Smooth muscle cell (in vitro differentiated cells): Measurements from ENCODE around the gene CHST8. TPM values are rescaled to one million over a fixed set of nuclear protein-coding genes. Genes with fewer than 3 reads are reported as not detected.

ENCODE experiments used
- DNase-seq: peaks from one replicate; lab custom pipeline; 2025; ENCODE audit not compliant: unreplicated experiment; lab: John Stamatoyannopoulos, UW
- H2AFZ ChIP-seq: fragments of 200-600 bp; sonication (generic); 2 replicates; pipeline ENCODE4 v1.6.0; 2016; ENCODE audit warnings: antibody characterized with exemption, low read depth, mild to moderate bottlenecking
- H3F3A ChIP-seq: fragments of 200-600 bp; sonication (generic); 2 replicates; pipeline ENCODE4 v1.6.0; 2017; ENCODE audit warnings: antibody characterized with exemption, low read depth
- H3K27ac ChIP-seq: fragments of 200-600 bp; sonication (generic); 2 replicates; pipeline ENCODE4 v1.5.1; 2016; ENCODE audit warnings: low read depth, mild to moderate bottlenecking
- H3K27me3 ChIP-seq: fragments of 200-600 bp; sonication (generic); 2 replicates; pipeline ENCODE4 v1.6.1; 2016; ENCODE audit warnings: low read depth, mild to moderate bottlenecking
- H3K36me3 ChIP-seq: fragments of 200-600 bp; sonication (generic); 2 replicates; pipeline ENCODE4 v1.5.1; 2016; ENCODE audit warnings: low read depth
- H3K4me1 ChIP-seq: fragments of 200-600 bp; sonication (generic); 2 replicates; pipeline ENCODE4 v1.5.1; 2016; ENCODE audit warnings: low read depth
- H3K4me2 ChIP-seq: fragments of 200-600 bp; sonication (generic); 2 replicates; pipeline ENCODE4 v1.6.0; 2016; ENCODE audit warnings: mild to moderate bottlenecking
- H3K4me3 ChIP-seq: fragments of 200-600 bp; sonication (generic); 2 replicates; pipeline ENCODE4 v1.5.1; 2016; ENCODE audit warnings: mild to moderate bottlenecking
- H3K79me2 ChIP-seq: fragments of 200-600 bp; sonication (generic); 2 replicates; pipeline ENCODE4 v1.6.0; 2016; ENCODE audit warnings: low read depth, mild to moderate bottlenecking
- H3K9ac ChIP-seq: fragments of 200-600 bp; sonication (generic); 2 replicates; pipeline ENCODE4 v1.6.0; 2016; ENCODE audit warnings: low read depth
- H3K9me3 ChIP-seq: fragments of 200-600 bp; sonication (generic); replicated peaks from 2 replicates; pipeline ENCODE4 v1.5.1; 2016; ENCODE audit warnings: low read depth
- H4K20me1 ChIP-seq: fragments of 200-600 bp; sonication (generic); 2 replicates; pipeline ENCODE4 v1.6.0; 2016; ENCODE audit warnings: low read depth
- WGBS: methylation state at CpG from one replicate; pipeline ENCODE4 v1.1.7; 2016; ENCODE audit warnings: low lambda C conversion rate; 5-methylcytosine and 5-hydroxymethylcytosine counted together
- polyA plus RNA-seq: library from polyadenylated mRNA; unstranded; fragments of >200 nt; fragmentation: Nextera tagmentation; extraction: Ambion mirVana; gene quantifications from 2 replicates; pipeline ENCODE4 v1.2.1, GENCODE V29; 2016
- total RNA-seq: library from RNA; depleted of rRNA; stranded (reverse); fragments of >200 nt; gene quantifications from 2 replicates; pipeline ENCODE4 v1.2.3, GENCODE V29; 2014
- TF ChIP-seq, protein P1 (sequence below): fragments of 200-600 bp; sonication (generic); IDR thresholded peaks from 2 replicates; pipeline ENCODE4 v1.5.1; 2017; ENCODE audit warnings: borderline replicate concordance, mild to moderate bottlenecking, antibody characterized with exemption; ENCODE audit not compliant: insufficient read depth, poor library complexity, severe bottlenecking

Gene CHST8
- total and polyA plus RNA-seq, 2 experiments from 2014 or later, result not detected

DNA sequence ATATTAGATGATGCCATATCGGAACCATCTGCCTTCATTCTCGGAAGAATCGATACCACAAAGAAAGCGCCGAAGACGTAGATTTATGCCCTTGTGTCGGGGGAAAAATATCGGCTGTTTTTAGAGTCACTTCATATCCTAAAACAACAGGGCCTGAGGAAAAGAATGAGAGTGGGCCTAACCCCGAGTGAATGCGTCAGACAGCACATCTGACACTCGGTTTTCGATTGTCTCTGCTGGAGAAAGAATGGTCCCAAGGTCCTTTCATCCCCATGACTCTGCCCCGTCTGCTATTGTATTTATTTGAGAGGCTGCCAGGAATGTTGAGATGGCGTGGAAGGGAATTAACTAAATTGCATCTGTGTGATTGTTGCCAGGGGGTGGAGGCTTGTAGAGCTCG is 46.1 kb downstream of the CHST8 start:
- no peak overlapping the region for H3K9ac ChIP-seq
- H3K27ac ChIP-seq, result no peak overlapping the region
- H2AFZ ChIP-seq, result no peak overlapping the region
- H3K4me2 ChIP-seq, result no peak overlapping the region
- TF ChIP-seq, protein P1, sequence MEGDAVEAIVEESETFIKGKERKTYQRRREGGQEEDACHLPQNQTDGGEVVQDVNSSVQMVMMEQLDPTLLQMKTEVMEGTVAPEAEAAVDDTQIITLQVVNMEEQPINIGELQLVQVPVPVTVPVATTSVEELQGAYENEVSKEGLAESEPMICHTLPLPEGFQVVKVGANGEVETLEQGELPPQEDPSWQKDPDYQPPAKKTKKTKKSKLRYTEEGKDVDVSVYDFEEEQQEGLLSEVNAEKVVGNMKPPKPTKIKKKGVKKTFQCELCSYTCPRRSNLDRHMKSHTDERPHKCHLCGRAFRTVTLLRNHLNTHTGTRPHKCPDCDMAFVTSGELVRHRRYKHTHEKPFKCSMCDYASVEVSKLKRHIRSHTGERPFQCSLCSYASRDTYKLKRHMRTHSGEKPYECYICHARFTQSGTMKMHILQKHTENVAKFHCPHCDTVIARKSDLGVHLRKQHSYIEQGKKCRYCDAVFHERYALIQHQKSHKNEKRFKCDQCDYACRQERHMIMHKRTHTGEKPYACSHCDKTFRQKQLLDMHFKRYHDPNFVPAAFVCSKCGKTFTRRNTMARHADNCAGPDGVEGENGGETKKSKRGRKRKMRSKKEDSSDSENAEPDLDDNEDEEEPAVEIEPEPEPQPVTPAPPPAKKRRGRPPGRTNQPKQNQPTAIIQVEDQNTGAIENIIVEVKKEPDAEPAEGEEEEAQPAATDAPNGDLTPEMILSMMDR, result no peak
- H3K79me2 ChIP-seq, result no peaks in the 10 kb centered on the region
- no peak overlapping the region for H3K4me3 ChIP-seq
- no peaks in the 10 kb centered on the region for H3K27me3 ChIP-seq
- no peaks in the 10 kb centered on the region for H3K4me1 ChIP-seq
- H3K9me3 ChIP-seq, result no peaks in the 10 kb centered on the region
- no peaks in the 10 kb centered on the region for H4K20me1 ChIP-seq
- DNase-seq, result no peak
- H3K36me3 ChIP-seq, result no peaks in the 10 kb centered on the region
- no peaks in the 10 kb centered on the region for H3F3A ChIP-seq
- 88% methylated on average over 15 of the region's 15 CpGs for WGBS

DNA sequence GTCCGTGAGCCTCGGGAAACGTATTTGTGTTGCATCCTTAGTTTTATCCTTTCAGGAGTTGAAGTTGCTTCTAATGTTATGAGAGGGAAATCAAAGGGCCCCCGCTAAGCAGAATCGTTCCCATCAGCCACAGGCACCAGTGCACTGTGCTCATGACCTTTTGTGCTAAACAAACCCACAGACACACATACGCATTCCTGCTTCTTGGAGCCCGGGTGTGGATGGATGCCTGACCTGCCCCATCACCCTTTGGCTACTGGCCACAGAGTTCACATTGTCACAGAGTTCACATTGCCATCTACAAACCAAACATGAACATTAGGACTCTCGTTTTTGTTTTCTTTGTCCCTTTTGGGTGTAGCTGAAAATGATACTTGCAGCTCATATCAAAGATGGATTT is 47.2 kb downstream of the CHST8 start:
- no peak overlapping the region for H2AFZ ChIP-seq
- no peaks in the 10 kb centered on the region for H3K27me3 ChIP-seq
- no peak overlapping the region for H3K4me2 ChIP-seq
- H3F3A ChIP-seq, result no peaks in the 10 kb centered on the region
- no peaks in the 10 kb centered on the region for H3K36me3 ChIP-seq
- no peaks in the 10 kb centered on the region for H3K9me3 ChIP-seq
- H3K27ac ChIP-seq, result no peak overlapping the region
- H3K4me3 ChIP-seq, result no peak overlapping the region
- no peak overlapping the region for H3K9ac ChIP-seq
- TF ChIP-seq, protein P1, result no peak
- WGBS, result 90% methylated on average over 8 of the region's 8 CpGs
- no peaks in the 10 kb centered on the region for H3K4me1 ChIP-seq
- no peak for DNase-seq
- H3K79me2 ChIP-seq, result no peaks in the 10 kb centered on the region
- no peaks in the 10 kb centered on the region for H4K20me1 ChIP-seq

DNA sequence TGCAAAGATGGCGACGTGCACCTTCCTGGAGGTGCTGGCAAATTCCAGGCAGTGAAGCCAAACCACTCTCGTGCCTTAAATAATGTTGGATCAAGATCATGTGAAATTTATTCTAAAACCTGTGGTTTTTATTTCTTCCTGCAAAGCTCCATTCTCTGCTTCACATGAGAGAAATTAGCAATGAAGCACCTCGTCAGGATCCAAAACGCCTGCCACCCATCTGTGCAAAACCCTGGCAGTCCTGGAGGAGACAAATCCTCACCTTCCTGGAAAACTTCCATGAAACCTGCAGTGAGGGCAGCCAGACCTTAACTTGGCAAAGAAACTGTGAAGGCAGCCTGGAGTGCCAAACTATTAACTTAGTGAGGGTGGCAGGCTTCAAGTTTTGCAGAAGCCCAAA is 47.6 kb downstream of the CHST8 start:
- H3K4me1 ChIP-seq, result no peaks in the 10 kb centered on the region
- H3K79me2 ChIP-seq, result no peaks in the 10 kb centered on the region
- DNase-seq, result no peak
- no peaks in the 10 kb centered on the region for H3K36me3 ChIP-seq
- no peak overlapping the region for H3K27ac ChIP-seq
- no peaks in the 10 kb centered on the region for H4K20me1 ChIP-seq
- H3K9me3 ChIP-seq, result no peaks in the 10 kb centered on the region
- no peak overlapping the region for H2AFZ ChIP-seq
- TF ChIP-seq, protein P1, result no peak
- no peaks in the 10 kb centered on the region for H3K27me3 ChIP-seq
- no peak overlapping the region for H3K4me3 ChIP-seq
- H3F3A ChIP-seq, result no peaks in the 10 kb centered on the region
- WGBS, result 88% methylated on average over 5 of the region's 5 CpGs
- H3K4me2 ChIP-seq, result no peak overlapping the region
- no peak overlapping the region for H3K9ac ChIP-seq

DNA sequence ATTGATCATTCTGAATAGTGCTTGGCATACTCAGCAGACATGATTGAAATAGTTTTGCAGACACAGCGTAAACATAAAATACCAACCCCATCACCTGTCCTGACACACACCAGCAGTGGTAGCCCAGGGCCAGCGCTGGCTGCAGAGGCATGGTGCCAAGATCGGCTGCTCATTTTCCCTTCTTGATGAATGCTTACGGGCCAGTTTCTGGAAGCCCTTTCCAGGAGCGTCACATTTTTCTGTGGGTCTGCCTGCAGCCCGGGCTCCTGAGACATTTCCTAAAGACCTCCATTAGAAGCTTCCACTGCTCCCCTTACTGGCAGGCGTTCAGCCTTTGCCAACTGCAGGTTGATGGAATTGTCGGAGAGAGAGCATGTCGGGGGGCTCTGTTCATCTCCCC is 48.6 kb downstream of the CHST8 start:
- WGBS, result 86% methylated on average over 9 of the region's 9 CpGs
- no peak overlapping the region for H3K27ac ChIP-seq
- no peaks in the 10 kb centered on the region for H3K36me3 ChIP-seq
- no peak for DNase-seq
- H3K4me1 ChIP-seq, result no peaks in the 10 kb centered on the region
- H3K27me3 ChIP-seq, result no peaks in the 10 kb centered on the region
- H4K20me1 ChIP-seq, result no peaks in the 10 kb centered on the region
- TF ChIP-seq, protein P1, result no peak
- H3K9me3 ChIP-seq, result no peaks in the 10 kb centered on the region
- no peaks in the 10 kb centered on the region for H3F3A ChIP-seq
- H3K4me3 ChIP-seq, result no peak overlapping the region
- H3K9ac ChIP-seq, result no peak overlapping the region
- H2AFZ ChIP-seq, result no peak overlapping the region
- H3K79me2 ChIP-seq, result no peaks in the 10 kb centered on the region
- H3K4me2 ChIP-seq, result no peak overlapping the region
